Measurements from ENCODE around the gene EPHA2.

EPHA2 gene

DNA sequence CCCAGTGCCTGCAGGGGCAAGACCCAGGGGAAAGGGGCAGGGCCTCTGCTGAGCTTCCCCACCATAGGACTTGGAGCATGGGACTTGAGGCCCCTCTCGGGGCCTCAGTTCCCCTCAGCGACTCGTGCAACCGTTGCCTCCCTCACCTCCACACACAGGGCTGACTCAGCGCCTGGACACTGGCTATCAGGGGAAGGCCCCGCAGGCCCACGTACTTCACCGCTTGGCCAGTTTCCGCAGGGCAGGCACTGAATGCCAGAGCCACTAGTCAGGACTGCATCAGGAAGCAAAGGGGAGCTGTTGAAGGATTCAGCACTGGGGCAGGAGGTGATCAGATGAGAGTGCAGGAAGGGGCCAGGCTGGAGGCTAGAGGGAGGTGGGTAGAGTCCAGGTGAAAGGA is 66.9 kb downstream of the EPHA2 start:
- DNase-seq, result no peak

DNA sequence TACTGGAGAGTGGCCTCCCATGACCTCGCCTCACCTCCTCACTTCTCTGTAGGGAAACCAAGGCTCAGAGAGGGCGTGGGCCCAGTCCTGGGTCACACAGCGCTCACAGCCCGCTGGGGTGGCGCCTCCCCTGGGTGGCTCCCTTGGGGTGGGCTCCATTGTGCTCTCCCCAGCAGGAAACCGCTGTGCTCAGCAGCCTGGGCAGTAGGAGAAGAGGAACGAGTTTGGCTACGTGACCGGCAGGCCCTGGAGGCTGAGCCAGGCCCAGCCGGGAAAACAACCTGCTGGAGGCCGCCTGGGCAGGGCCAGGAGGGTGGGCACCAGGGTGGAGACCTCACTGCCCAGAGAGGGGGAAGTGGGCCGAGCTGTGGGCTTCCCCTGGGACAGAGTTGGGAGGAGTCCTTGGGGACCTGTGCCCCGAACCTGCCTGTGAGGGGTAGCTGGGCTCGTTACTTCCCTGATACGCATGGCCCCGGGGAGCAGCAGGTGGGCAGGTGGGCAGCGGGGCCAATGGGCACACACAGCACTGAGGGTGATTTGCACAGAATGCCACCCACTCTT is 67.4 kb downstream of the EPHA2 start:
- no peak for DNase-seq

DNA sequence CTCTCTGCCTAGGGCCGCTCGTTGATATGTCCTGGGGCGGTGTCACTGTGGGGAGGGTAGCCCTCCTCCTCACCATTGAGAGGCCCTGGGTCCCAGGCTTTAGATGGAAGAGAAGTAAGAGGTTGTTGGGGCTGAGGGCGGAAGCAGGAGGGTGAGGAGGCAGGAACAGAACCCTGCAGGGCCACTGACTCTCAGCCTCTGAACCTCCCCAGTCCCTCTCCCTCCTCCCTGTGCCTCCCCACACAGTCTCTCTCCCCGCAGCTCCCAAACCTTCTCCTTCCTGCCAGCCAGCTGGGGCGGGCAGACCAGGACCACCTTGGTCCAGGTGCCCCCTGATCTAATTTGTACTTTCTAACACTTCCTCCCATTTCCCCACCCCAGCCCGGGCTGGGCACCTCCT is 68.1 kb downstream of the EPHA2 start:
- DNase-seq, result no peak

GRCh38 chr1:16085522-16085921 is 70.3 kb downstream of the EPHA2 start:
- DNase-seq, result no peak

DNA sequence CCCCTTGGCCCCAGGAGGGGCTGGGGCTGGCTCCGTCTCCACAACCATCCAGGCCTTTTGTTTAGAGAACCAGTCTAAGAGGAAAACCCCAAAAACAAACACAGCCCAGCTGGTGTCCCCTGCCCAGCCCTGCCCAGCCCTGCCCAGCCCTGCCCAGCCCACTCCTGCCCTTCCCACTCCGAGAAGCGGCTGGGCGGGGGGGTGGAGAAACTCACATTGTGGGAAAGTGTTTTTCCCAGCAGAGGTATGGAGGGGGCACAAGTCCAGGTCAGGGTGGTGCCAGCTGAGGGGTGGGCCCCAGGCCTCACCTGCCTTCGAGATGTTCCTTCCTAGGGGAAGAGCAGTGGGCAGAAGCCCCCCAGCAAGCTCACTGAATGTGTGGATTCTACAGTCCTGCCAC is 72.4 kb downstream of the EPHA2 start:
- no peak for DNase-seq

DNA sequence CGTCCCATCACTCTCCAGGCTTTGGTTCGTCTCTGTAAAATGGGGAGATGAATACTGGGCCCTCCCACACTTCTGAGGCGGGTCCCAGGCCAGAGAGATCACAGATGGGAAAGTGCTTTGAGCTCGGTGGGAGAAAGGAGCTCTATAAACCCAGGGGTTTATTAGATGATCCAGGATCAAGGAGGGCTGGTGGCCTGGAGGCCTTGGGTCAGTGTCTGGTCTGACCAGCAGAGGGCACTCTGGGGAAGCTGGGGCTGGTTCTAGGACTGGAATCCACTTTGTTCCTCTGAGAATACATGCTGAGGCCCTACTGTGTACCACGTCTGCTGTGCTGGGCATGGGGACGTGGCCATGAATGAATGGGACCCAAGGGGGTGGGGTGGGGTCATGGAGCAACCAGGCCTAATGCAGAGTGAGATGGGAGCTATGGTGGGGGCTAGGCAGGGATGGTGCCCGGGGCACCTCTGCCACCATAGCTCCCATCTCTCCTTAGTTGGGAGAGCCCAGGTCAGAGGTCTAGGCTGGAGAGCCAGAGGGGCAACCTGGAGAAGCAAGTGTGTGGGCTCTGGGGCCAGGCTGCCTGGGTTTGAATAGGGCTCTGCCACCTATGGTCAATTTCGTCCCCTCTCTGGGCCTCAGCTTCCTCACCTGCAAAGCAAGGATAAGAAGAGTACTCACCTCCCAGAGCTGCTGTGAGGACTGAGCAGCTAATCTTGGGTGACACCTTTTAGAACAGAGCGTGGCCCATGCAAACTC is 73.4 kb downstream of the EPHA2 start:
- no peak for DNase-seq

- no peak for DNase-seq
Measured at GRCh38 chr1:16081636-16082035, 74.2 kb downstream of the EPHA2 start.

DNA sequence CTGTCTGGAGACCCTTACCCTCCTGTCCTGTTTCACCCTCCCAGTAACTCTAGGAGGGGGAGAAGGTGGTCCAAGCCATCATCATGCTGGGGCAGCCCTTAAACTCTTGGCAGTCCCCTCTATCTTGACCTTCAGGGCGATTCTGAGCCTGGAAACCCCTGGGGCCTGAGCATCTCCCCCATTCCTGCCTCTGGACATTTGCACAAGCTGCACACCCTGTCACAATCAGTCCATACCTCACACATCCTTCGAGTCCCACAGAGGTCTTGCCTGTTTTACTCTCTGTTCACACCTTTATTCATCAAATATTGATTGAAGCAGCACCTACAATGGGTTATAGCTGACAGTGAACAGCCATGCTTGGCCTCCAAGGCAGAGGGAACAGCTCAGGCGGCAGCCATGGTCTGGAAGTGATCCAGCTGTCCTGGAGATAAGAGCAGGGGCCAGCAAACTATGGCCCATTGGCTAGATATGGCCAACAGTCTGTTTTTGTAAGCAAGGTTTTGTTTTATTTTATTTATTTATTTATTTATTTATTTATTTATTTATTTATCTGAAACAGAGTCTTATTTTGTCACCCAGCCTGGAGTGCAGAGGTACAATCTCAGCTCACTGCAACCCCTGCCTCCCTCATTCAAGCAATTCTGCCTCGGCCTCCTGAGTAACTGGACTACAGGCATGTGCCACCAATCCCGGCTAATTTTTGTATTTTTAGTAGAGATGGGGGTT is 75.3 kb downstream of the EPHA2 start:
- no peak for DNase-seq

- peak; percentile 57 for DNase-seq
Measured at GRCh38 chr1:16078925-16079656, 76.8 kb downstream of the EPHA2 start.

GRCh38 chr1:16077406-16078245 is 78.2 kb downstream of the EPHA2 start:
- no peak for DNase-seq

- DNase-seq, result no peak
Measured at GRCh38 chr1:16076865-16077238, 79.0 kb downstream of the EPHA2 start.

DNA sequence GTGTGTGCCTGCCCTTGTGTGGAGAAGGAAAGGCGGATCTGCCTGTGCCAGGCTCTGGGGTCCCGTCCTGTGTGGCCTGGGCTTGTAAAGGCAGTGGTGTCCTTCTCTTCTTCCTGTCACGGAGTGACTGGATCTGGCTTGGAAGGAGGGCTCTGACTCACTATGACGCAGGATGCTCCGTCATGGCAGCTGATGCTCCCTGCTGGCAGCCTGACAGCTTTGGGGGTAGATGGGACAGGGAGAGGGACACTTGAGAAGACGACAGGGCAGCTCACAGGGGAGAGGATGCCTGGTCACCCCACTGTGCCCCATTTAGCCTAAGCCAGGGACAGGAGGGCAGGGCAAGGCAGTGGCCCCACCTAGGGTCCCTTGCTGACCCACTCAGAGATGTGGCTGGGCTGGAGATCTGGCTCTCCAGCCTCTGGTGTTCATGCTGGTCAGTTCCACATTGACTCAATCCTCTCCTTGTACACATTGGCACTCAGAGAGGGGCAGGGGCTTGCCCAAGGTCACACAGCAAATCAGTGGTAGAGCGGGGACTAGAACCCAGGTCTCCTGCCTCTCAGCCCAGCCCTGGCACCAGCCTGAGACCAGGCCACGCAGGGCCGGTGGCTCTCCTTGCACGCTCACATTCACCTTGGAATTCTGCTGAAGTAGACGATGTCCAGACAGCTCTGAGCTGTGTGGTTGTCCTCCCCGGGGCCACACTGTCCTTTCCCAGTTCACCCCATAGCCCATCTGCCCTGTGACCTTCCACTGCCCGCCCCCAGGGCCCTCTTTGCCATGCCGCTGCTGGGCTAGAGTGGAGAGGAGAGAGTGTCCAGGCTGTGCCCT is 79.6 kb downstream of the EPHA2 start:
- no peak for DNase-seq

DNA sequence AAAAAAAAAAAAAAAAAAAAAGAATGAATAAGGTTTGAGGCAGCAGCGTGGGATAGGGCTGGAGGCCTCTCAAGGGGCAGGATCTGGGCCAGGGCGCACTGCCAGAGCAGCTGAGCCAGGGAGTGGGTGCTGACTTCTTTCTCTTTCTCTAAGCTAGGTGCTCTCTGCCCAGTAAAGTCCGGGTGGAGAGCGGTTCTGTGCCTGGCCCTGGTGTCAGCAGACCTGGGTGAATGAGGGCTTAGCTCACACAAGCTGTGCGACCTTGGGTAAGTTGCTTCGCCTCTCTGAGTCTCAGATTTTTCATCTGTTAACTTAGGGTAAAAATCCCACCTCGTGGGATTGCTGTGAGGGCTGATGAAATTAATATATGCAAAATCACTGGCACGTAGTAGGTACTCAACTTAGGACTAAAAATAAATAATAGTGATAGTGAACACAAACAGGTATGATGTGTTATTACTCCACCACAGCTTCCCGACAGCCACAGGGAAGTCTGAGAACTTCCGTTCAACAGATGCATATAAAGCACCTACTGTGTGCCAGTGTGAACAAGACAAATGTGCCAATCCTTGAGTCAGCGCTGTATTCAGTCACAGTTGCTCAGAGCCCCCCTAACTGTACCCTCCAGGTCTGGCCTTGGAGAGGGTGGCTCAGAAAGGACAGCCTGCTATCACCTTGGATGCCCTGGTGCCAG is 80.4 kb downstream of the EPHA2 start:
- DNase-seq, result no peak
